Upper lobe of left lung (tissue), 6 donors: ENCODE measurements around the gene ITPR1. TPM values are rescaled to one million over a fixed set of nuclear protein-coding genes. Genes with fewer than 3 reads are reported as not detected.
"Not testable (repeated sequence)": the region's sequence is repeated elsewhere in the genome, so short reads cannot be mapped to it uniquely, and the experiment has no call there.

Source experiments
- ATAC-seq, 2 donors: fragments of 200-7000 bp; cut with Tn5 transposase; one replicate each; pipeline ENCODE4 v1.9.1; 2022; ENCODE audit warnings: mild to moderate bottlenecking in 2 of 2, moderate library complexity in 2 of 2; ENCODE audit not compliant: low FRiP score in 2 of 2
- DNase-seq, 2 donors: peaks; one replicate each; pipeline ENCODE4 v3.0.0-alpha.2; 2019 to 2020
- H3K27ac ChIP-seq, 4 donors: fragments of 200-600 bp; sonication (generic); one replicate each; pipeline ENCODE4 v1.5.1; 2016 to 2019
- H3K27me3 ChIP-seq, 4 donors: fragments of 200-600 bp; sonication (generic); one replicate each; pipeline ENCODE4 v1.5.1; 2017 to 2019
- H3K36me3 ChIP-seq, 4 donors: fragments of 200-600 bp; sonication (generic); one replicate each; pipeline ENCODE4 v1.5.1; 2016 to 2019
- H3K4me1 ChIP-seq, 4 donors: fragments of 200-600 bp; sonication (generic); one replicate each; pipeline ENCODE4 v1.5.1; 2018 to 2019
- H3K4me3 ChIP-seq, 4 donors: fragments of 200-600 bp; sonication (generic); one replicate each; pipeline ENCODE4 v1.5.1; 2017 to 2019; ENCODE audit warnings: mild to moderate bottlenecking in 2 of 4, moderate library complexity in 1 of 4
- H3K9me3 ChIP-seq, 4 donors: fragments of 200-600 bp; sonication (generic); one replicate each; pipeline ENCODE4 v1.5.1; 2018 to 2019
- EP300 ChIP-seq, 4 donors: sonication (generic); formaldehyde crosslinking; IDR thresholded peaks; one replicate each; pipeline ENCODE4 v1.5.1; 2017; ENCODE audit warnings: antibody characterized with exemption in 4 of 4, control low read depth in 2 of 4
- POLR2A ChIP-seq, 4 donors: fragments of 450-650 bp; IDR thresholded peaks; one replicate each; pipeline ENCODE4 v1.5.1; 2016 to 2017; ENCODE audit warnings: antibody characterized with exemption in 4 of 4, mild to moderate bottlenecking in 2 of 4
- POLR2AphosphoS5 ChIP-seq, 2 donors: sonication (generic); formaldehyde crosslinking; IDR thresholded peaks; one replicate each; pipeline ENCODE4 v1.5.1; 2017; ENCODE audit warnings: antibody characterized with exemption in 2 of 2
- WGBS, 2 donors: methylation state at CpG; one replicate each; pipeline ENCODE4 v1.1.5; 2017 to 2018; 5-methylcytosine and 5-hydroxymethylcytosine counted together
- total RNA-seq, 6 donors: library from RNA; depleted of rRNA in 4 of 6; stranded (reverse); fragments of >200 nt in 4 of 6; gene quantifications; one replicate each; pipeline versions ENCODE4 v1.1.0 to v1.2.1, GENCODE V29; 2016 to 2021
- TF ChIP-seq, protein P1 (sequence below), 6 experiments: fragments of 450-650 bp in 4 of 6; fragments of 200-600 bp in 2 of 6; sonication (generic) in 2 of 6; IDR thresholded peaks; one replicate each; pipeline ENCODE4 v1.5.1; 2016 to 2019; ENCODE audit warnings: antibody characterized with exemption in 6 of 6
- donor health status: DM: no; HTN: no; CAD: no; lungs with moderate emphysema.
- donor health status: DM: no; HTN: yes; CAD: no; lungs with severe emphysema.

The ITPR1 gene
- total RNA-seq, 6 donors from 2014 or later: 55.5 to 136 (median 66.2) TPM

GRCh38 chr3:4454142-4454541 is 39.0 kb upstream of the ITPR1 start:
- no peak for DNase-seq
- ATAC-seq: no peak
- no peak overlapping the region for H3K27ac ChIP-seq
- TF ChIP-seq EP300 (IDR thresholded peaks at IDR 0.05): no peak
- no peak for TF ChIP-seq POLR2A (IDR thresholded peaks at IDR 0.05)
- TF ChIP-seq, protein P1, sequence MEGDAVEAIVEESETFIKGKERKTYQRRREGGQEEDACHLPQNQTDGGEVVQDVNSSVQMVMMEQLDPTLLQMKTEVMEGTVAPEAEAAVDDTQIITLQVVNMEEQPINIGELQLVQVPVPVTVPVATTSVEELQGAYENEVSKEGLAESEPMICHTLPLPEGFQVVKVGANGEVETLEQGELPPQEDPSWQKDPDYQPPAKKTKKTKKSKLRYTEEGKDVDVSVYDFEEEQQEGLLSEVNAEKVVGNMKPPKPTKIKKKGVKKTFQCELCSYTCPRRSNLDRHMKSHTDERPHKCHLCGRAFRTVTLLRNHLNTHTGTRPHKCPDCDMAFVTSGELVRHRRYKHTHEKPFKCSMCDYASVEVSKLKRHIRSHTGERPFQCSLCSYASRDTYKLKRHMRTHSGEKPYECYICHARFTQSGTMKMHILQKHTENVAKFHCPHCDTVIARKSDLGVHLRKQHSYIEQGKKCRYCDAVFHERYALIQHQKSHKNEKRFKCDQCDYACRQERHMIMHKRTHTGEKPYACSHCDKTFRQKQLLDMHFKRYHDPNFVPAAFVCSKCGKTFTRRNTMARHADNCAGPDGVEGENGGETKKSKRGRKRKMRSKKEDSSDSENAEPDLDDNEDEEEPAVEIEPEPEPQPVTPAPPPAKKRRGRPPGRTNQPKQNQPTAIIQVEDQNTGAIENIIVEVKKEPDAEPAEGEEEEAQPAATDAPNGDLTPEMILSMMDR (IDR thresholded peaks at IDR 0.05): no peak
- no peak for TF ChIP-seq POLR2AphosphoS5 (IDR thresholded peaks at IDR 0.05)
- peaks cover 0 to 17% (median 0%) of the 10 kb centered on the region in 4 donors for H3K36me3 ChIP-seq
- no peaks in the 10 kb centered on the region for H3K27me3 ChIP-seq
- no peaks in the 10 kb centered on the region for H3K9me3 ChIP-seq
- H3K4me3 ChIP-seq: no peak overlapping the region
- no peaks in the 10 kb centered on the region for H3K4me1 ChIP-seq

DNA sequence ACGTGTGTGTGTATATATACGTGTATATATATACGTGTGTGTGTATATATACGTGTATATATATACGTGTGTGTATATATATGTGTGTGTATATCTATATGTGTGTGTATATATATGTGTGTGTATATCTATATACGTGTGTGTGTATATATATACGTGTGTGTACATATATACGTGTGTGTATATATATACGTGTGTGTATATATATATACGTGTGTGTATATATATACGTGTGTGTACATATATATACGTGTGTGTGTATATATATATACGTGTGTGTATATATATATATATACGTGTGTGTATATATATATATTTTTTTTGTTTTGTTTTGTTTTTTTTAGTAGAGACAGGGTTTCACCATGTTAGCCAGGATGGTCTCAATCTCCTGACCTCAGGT is 36.4 kb upstream of the ITPR1 start:
- ATAC-seq, H3K4me1 ChIP-seq, H3K4me3 ChIP-seq, H3K27ac ChIP-seq, H3K9me3 ChIP-seq, DNase-seq, H3K36me3 ChIP-seq, H3K27me3 ChIP-seq: not testable (repeated sequence)
- 85 to 91% methylated on average over 14 of the region's 14 CpGs for WGBS, 2 donors

GRCh38 chr3:4458961-4459360 is 34.2 kb upstream of the ITPR1 start:
- no peak for TF ChIP-seq EP300 (IDR thresholded peaks at IDR 0.05)
- no peak for TF ChIP-seq POLR2A (IDR thresholded peaks at IDR 0.05)
- no peak for TF ChIP-seq POLR2AphosphoS5 (IDR thresholded peaks at IDR 0.05)
- TF ChIP-seq, protein P1 (IDR thresholded peaks at IDR 0.05): no peak
- Histone ChIP-seq H3K27ac (no peak overlapping the region), H3K4me1 (no peaks in the 10 kb centered on the region), H3K9me3 (no peaks in the 10 kb centered on the region), H3K4me3 (no peak overlapping the region), H3K36me3 (no peaks in the 10 kb centered on the region), H3K27me3 (no peaks in the 10 kb centered on the region)
- ATAC-seq (no peak), DNase-seq (no peak)
- WGBS, 2 donors: 91 to 93% methylated on average over 3 of the region's 3 CpGs

DNA sequence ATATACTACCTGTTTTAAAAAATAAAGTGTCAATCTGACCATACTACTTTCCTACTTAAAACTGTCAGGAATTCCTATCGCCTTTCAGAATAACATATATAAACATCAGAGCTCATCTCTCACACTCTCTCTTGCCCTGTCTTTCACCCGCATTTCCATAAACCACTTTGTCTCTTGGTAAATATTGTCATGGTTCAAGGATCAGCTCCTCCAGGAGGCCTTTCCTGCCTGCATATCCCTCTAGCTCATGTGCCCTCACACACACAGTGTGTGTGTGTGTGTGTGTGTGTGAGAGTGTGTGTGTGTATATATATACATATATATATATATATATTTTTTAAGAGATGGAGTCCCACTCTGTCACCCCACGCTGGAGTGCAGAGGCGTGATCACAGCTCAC is 32.8 kb upstream of the ITPR1 start:
- DNase-seq: no peak
- ATAC-seq: no peak
- TF ChIP-seq, protein P1 (IDR thresholded peaks at IDR 0.05): no peak
- no peak for TF ChIP-seq POLR2AphosphoS5 (IDR thresholded peaks at IDR 0.05)
- TF ChIP-seq EP300 (IDR thresholded peaks at IDR 0.05): no peak
- no peak for TF ChIP-seq POLR2A (IDR thresholded peaks at IDR 0.05)
- Histone ChIP-seq H3K4me3 (no peak overlapping the region), H3K4me1 (no peaks in the 10 kb centered on the region), H3K9me3 (no peaks in the 10 kb centered on the region), H3K36me3 (no peaks in the 10 kb centered on the region), H3K27ac (no peak overlapping the region), H3K27me3 (no peaks in the 10 kb centered on the region)
- WGBS, 2 donors: 93% methylated on average over 4 of the region's 4 CpGs

GRCh38 chr3:4461468-4462090 is 31.6 kb upstream of the ITPR1 start:
- Histone ChIP-seq H3K4me1 (peaks cover 7 to 11% (median 8%) of the 10 kb centered on the region in 4 donors), H3K4me3 (no peak overlapping the region), H3K27me3 (no peaks in the 10 kb centered on the region), H3K9me3 (no peaks in the 10 kb centered on the region), H3K27ac (peak overlapping the region in 1 of 4 donors; percentile 1), H3K36me3 (no peaks in the 10 kb centered on the region)
- WGBS, 2 donors: 79 to 84% methylated on average over 2 of the region's 2 CpGs
- ATAC-seq (no peak), DNase-seq (no peak)
- TF ChIP-seq POLR2AphosphoS5 (IDR thresholded peaks at IDR 0.05): no peak

DNA sequence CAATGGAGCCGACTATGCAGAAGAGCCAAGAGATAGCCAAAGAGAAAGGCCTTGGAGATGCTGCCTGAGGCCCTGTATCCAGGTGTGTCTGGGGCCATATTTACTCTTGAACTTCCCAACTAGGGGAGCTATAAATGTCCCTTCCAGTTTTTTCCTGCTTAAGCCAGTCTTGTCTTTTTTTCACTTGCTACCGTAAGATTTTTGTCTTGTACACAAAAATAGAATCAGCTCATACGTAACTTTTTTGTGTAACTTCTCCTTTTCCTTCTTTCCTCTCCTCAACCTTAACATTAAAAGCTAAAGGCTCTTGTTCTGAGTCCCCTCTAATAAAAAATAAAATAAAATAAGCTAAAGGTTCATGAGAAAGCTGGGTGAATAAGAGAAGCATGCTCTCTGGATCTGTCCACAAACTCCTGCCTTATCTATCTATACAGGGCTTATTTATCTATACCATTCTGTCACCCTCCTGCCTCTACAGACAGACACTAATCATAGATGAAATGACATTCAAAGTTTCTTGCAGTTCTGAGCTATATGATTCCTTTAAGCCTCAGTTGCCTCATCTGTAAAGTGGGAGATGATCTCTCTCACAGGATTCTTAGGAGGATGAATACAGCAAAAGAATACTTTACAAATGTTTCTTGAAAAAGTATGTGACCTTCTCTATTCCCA is 30.6 kb upstream of the ITPR1 start:
- Histone ChIP-seq H3K4me1 (peaks cover 10 to 13% (median 11%) of the 10 kb centered on the region in 4 donors), H3K27me3 (no peaks in the 10 kb centered on the region), H3K9me3 (no peaks in the 10 kb centered on the region), H3K36me3 (no peaks in the 10 kb centered on the region), H3K27ac (peak overlapping the region in 1 of 4 donors; percentile 1), H3K4me3 (no peak overlapping the region)
- no peak for DNase-seq
- 77 to 87% methylated on average over 3 of the region's 3 CpGs for WGBS, 2 donors
- TF ChIP-seq, protein P1 (IDR thresholded peaks at IDR 0.05): no peak
- TF ChIP-seq POLR2A (IDR thresholded peaks at IDR 0.05) (no peak), EP300 (IDR thresholded peaks at IDR 0.05) (no peak), POLR2AphosphoS5 (IDR thresholded peaks at IDR 0.05) (no peak)
- no peak for ATAC-seq
